AG08396 (cell line): Measurements from ENCODE around the gene MBTPS1.

Experiments
- DNase-seq: peaks from one replicate; pipeline ENCODE4 v3.0.0; 2012; ENCODE audit warnings: low spot score, mixed read lengths

Gene MBTPS1

GRCh38 chr16:84052071-84052622, 64.6 kb downstream of the MBTPS1 start:
- no peak for DNase-seq

- DNase-seq: no peak
Observed at GRCh38 chr16:84050316-84050715, 66.4 kb downstream of the MBTPS1 start.

- DNase-seq: no peak
Observed at GRCh38 chr16:84049403-84050060, 67.2 kb downstream of the MBTPS1 start.

- DNase-seq: no peak
Observed at GRCh38 chr16:84048871-84049270, 67.9 kb downstream of the MBTPS1 start.

GRCh38 chr16:84048270-84048669, 68.5 kb downstream of the MBTPS1 start:
- DNase-seq: no peak

GRCh38 chr16:84047626-84048025, 69.1 kb downstream of the MBTPS1 start:
- no peak for DNase-seq

GRCh38 chr16:84047206-84047605, 69.5 kb downstream of the MBTPS1 start:
- no peak for DNase-seq

GRCh38 chr16:84045818-84046470, 70.8 kb downstream of the MBTPS1 start:
- no peak for DNase-seq

- no peak for DNase-seq
Observed at GRCh38 chr16:84045001-84045817, 71.5 kb downstream of the MBTPS1 start.

- DNase-seq: peak; percentile 49
Observed at GRCh38 chr16:84044118-84044488, 72.6 kb downstream of the MBTPS1 start.

GRCh38 chr16:84043486-84044117, 73.1 kb downstream of the MBTPS1 start:
- no peak for DNase-seq

- DNase-seq: no peak
Observed at GRCh38 chr16:84042879-84043485, 73.8 kb downstream of the MBTPS1 start.

GRCh38 chr16:84042308-84042878, 74.3 kb downstream of the MBTPS1 start, which contains the start of gene SLC38A8:
Gene SLC38A8 (minus strand): TSS chr16:84042795. CDS start chr16:84042157, 638 bp downstream.
- no peak for DNase-seq

GRCh38 chr16:84041881-84042280, 74.9 kb downstream of the MBTPS1 start:
- DNase-seq: no peak

GRCh38 chr16:84040823-84041820, 75.6 kb downstream of the MBTPS1 start:
- DNase-seq: peak; percentile 51

GRCh38 chr16:84040226-84040822, 76.4 kb downstream of the MBTPS1 start:
- DNase-seq: no peak

- no peak for DNase-seq
Observed at GRCh38 chr16:84039696-84040095, 77.0 kb downstream of the MBTPS1 start.

- no peak for DNase-seq
Observed at GRCh38 chr16:84038469-84038868, 78.3 kb downstream of the MBTPS1 start.

- no peak for DNase-seq
Observed at GRCh38 chr16:84036982-84037425, 79.7 kb downstream of the MBTPS1 start.

GRCh38 chr16:84036131-84036530, 80.6 kb downstream of the MBTPS1 start:
- no peak for DNase-seq
